ENCODE measurements around the gene SBF1.

The SBF1 gene

DNA sequence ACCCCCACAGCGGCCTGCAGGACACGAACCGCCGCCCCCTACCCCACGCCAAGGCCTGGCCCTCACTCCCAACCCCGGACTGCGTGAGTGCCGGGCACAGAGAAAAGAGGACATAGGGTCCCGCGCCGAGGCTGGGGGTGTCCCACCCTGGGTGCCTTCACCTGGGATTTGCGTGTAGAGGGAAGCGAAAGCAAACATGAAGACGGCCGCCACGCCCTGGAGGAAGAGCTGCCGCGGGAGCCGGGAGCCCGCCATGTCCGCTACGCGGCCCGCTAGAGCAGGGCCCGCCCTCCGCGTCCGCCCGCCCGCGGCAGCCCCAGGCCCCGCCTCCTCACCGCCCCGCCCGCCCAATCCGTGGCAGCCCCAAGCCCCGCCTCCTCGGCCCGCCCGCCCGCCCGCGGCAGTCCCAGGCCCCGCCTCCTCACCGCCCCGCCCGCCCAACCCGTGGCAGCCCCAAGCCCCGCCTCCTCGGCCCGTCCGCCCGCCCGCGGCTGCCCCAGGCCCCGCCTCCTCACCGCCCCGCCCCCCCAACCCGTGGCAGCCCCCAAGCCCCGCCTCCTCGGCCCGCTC, 32.7 kb upstream of the SBF1 start, which contains the start of gene LMF2:
LMF2 (minus strand) TSS at position 282 of the 570 bp plus-strand sequence; CDS start at position 255, 27 bp downstream.
- DNase-seq (ENCODE audit: low read depth in 2 of 2) = peak; percentile 93 to 94

DNA sequence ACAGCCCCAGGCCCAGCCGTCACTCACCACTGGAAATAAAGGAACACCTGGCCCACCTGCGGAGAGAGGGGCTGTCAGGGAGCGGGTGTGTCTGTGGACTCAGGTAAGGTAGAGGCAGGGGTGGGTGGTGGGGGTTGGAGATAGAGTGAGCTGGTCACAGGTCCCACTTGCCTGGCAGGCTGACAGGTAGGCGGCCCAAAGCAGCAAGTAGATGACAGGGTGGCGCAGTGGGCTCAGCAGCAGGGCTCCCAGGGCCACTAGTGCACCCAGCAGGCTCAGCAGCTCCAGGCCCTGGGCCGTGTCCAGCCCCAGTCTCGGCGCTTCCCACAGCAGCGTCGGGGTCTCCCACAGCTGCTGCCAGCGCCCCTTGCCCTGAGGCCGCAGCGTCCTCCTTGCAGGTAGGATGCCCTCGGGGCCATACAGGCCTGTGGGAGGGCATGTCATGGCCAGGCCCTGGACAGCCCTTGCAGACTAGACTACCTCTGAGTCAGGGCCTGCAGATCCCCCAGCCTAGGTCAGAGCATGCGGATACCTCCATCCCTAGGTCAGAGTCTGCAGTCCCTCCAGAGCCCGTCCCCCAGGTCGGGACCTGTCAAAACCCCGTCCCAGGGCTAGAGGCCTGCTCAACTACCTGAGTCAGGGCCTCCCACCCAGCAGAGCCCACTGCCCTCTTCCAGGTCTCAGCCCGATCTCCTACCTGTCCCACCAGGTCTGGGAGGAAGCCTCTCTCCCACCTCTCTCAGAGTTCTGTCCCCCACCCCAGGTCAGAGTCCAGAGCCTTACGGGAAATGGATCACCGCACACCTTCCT, 32.0 kb upstream of the SBF1 start:
- DNase-seq (ENCODE audit: low read depth in 2 of 2) = no peak

DNA sequence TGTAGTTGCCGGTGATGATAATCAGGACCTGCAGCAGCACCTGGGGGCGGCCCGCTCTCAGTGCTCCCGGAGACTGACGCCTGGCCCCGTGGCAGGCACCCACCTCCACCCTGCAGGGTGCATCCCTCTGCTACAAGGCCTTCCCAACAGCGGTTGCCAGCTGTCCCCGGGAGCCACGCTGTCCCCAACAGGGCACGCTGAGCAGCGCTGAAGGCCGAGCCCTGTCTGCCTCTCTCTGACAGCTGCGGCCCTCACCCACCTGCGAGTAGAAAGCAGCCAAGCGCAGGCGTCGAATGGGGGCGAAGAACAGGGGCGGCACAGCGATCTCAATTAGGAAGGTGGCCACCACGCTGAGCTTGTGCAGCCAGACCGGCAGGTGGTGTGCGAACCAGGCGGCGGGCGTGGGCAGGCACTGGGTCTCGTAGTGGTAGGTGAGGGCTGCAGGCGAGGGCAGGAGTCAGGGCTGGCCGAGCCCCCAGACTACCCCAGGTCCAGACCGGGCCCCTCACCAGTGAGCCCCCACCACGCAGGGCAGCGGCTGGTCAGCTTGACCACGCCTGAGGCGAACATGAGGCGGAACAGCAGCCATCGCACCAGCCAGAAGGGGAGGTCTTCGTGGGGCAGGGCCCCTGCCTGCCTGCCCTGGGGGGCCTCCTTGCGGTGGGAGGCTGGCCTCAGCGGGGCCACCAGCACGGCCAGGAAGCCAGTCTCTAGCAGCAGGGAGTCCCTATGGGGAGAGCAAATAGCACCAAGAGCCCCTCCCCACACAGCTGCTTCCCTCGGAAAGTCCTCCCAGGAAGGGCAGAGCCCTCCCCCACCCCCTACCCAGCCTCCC, 31.2 kb upstream of the SBF1 start:
- no peak for DNase-seq (ENCODE audit: low read depth in 2 of 2)

DNA sequence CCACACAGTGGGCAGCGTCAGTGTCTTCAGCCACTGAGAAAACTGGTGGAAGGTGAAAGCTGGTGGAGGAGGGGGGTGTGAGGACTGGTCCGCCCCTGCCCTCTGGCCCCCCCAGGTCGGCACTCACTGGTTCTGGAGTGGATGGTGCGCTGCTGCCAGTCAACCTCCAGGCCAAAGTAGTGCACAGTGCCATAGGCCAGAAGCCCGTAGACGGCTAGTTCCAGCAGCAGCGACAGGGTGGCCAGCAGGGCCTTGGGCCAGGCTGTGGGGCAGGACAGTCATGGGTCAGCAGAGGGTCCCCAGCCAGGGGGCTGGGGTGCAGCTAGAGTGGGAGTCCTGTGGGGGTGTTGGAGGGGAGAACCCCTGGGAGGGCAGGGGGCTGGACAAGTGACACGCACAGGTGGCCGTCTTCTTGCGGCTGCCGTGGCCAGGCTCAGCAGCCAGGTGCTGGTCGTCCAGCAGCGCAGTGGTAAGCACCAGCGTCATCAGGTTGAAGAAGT, 30.5 kb upstream of the SBF1 start:
- DNase-seq (ENCODE audit: low read depth in 2 of 2) = no peak

DNA sequence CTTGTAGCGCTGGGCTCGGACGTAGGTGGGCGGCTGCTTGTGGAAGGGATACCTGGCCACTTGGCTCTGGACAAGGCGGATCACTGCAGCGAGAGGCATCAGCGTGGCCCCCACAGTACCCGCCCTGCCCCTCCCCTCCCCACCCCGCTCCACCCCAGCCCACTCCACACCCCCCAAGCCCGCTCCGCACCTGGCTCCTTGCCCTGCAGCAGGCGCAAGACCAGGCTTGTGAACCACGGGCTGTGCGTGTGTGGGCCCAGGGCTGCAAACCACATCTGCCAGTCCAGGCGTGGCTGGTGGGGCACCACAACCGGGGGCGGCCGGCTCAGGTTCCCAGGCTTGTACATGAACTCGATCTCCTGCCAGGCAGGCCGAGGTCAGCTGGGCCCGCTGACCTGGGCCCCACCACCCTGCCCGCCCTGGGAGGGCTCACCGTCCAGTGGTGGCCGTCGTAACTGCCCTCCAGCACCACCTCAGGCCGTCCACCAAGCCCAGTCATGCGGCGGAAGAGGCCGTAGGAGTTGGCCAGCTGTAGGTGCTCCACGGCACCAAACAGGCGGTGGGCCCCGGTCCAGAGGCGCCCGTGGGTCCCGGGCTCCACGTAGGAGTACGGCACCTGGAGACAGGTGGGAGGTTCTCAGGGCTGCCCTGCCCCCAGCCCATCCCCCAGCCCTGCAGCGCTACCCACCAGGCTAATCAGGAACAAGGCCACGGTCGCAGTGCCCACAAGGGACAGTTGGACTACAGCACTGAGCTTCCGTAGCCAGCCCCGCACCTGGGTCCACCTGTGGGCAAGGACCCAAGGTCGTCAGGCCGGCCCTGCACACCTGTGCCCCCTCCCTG, 29.8 kb upstream of the SBF1 start:
- no peak for DNase-seq (ENCODE audit: low read depth in 2 of 2)

DNA sequence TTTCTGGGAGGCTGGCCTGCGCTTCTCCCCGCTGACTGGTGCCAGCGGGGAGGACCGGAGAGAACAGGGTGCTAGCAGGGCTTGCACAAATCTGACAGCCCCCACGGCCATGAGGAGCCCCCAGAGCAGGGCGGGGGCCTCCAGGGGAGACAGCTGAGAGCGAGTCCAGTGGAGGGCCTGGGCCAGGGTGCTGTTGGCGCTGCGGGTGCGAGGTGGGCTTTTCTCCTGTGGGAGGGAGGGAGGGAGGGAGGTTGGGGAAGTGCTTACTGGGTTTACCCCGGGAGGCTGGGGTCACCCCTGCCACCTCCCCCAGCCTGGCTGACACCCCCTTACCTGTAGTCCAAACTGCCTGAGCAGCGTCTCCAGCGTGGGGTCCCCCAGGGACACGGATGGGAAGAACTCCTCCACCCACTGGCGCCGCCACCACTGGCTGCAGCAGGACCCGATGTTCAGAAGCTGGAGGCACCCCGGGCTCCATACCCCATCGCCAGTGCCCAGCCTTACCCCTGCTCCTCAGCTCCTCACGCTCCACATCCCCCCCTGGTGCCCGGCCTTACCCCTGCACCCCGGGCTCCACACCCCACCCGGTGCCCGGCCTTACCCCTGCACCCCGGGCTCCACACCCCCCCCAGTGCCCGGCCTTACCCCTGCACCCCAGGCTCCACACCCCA, 28.8 kb upstream of the SBF1 start:
- no peak for DNase-seq (ENCODE audit: low read depth in 2 of 2)

DNA sequence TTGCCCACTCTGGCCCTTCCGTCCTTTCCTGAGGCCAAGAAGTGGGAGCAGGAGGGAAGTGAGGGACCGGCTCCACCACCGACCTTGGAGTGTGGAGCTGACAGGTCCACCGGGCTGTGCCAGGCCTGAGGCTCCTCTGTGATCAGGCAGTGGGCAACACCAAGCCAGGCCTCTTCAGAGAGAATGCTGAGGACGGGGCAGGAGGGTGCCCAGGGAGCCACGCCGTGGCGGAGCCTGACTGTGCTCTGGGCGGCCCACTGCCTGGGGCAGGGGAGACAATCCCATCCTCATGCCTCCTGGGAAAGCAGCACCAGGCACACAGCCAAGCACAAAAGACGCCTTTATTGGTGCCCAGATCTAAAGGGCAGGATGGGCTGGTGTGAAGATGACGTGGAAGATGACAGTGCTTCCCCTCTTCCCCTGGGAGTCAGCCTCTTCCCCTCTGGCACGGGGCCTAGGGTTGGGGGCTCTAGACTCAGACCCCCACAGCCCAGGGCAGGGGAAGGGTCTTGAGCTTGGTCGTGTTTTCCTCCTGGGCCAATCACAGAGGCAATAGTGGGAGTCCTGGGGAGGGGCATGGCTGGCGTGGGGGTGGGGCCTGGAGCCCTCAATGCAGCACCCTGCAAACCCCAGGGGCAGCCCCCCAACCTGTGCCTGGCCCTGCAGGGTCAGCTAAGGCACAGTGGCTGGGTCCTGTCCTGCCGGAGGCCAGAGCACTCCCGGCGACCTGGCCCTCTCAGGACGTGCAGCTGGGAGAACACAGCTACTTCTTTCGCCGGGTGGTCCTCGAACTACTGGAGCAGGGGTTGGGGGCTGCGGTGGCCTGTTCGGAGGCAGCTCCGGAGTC, 28.0 kb upstream of the SBF1 start:
- no peak for DNase-seq (ENCODE audit: low read depth in 2 of 2)

DNA sequence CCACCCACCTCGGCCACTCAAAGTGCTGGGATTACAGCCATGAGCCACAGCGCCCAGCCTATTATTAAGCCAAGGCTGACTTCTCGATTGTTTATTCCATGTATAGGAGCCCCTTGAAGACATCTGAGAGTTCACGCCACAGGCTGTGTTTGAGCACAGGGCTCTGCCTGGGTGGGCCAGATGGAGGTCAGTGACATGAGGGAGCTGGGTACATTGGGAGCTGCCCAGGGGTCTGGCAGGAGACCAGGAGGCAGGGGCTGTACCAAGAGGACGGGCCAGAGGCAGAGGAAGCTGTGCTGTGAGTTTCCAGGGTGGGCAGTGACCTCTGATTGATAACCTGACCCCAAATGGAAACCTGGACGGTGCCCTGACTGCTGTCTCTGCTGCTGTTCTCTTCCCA, 27.3 kb upstream of the SBF1 start:
- no peak for DNase-seq (ENCODE audit: low read depth in 2 of 2)

DNA sequence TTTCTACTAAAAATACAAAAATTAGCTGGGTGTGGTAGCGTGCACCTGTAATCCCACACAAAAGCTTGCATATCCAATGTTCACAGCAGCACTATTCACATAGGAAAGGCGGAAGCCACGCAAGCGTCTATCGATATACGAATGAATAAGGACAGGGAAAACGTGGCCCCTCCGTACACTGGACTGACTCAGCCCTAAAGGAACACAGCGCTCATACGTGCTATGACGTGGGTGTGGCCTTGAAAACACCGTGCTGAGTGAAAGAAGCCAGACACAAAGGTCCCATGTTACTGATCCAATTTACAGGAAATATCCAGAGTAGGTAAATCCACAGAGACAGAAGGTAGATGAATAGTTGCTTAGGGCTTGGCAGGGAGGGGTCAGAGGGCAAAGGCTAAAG, 25.6 kb upstream of the SBF1 start:
- no peak for DNase-seq (ENCODE audit: low read depth in 2 of 2)

DNA sequence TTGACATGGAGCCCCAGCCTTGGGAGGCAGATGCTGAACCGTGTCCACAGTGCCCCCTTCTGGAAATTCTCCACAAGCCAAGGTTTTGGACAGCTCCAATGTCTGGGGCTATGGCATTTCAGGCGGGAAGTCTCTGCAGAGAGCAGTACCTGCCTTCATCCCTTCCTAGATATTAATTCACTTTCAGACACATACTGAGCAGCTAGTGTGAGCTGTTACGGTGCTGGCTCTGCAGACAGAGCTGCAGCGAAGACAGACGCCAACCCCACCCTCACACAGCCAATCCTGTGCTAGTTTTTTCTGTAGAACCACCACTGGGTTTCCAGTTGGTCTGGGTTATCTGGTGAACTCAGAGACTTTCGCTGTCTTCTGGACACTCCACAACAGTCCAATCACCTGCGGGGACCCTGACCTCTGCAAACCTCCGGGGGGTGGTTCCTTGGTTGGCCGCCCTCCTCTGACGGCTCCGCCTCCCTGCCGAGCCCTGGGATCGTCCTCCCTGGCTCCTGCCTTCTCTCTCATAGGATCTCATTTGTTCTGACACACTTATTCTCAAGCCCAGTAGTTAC, 23.6 kb upstream of the SBF1 start:
- DNase-seq (ENCODE audit: low read depth in 2 of 2) = peak; percentile 43 to 61

DNA sequence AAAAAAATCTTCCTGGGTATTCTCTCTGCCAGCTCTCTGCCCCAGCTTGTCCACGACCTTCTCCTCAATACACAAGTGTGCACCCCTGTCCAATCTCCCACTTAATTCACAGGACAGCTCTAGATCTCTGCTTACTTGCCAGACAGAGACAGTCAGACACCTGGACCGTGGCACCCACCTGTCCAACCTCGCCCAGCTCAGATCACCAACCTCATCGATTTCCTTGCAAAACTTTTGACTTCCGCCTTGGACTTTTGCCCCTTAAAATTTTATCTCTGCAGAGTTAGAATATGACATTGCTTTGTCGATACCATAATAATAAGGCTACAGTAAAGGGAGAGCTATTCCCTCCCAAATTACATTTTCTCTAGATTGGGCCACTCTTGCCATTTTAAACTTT, 22.3 kb upstream of the SBF1 start:
- DNase-seq (ENCODE audit: low read depth in 2 of 2) = no peak

DNA sequence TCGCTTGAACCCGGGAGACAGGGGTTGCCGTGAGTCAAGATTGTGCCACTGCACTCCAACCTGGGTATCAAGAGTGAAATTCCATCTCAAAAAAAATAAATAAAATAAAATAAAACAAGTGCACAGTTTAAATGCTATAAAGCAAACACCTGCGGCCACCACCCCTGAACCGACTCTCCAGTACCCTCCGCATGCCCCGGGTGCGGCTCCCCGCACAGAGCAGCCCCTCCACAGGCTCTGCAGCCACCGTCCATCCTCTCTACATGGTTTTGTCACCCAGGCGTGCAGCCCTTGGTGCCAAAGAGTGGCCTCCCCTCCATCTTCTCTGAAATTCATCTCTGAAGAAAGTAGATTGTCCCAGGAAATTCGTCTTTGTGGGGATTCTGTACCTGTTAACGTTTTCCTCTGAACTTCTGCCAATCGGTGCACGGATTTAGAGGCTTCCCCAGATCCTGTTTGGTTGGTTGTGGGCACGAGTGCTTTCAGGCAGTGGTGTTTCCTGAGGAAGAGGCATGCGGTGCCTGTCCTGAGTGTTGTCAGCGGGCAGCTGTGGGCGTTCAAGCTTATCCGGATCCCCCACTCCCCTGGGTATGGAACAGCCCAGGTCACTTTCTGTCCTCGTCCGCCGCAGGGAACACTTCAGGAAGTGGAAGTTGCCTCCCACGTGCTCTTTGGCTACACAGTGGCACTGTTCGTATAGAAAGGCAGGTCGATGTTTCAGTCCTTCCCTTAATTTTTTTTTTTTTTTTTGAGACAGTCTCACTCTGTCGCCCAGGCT, 15.9 kb upstream of the SBF1 start:
- no peak for DNase-seq (ENCODE audit: low read depth in 2 of 2)

DNA sequence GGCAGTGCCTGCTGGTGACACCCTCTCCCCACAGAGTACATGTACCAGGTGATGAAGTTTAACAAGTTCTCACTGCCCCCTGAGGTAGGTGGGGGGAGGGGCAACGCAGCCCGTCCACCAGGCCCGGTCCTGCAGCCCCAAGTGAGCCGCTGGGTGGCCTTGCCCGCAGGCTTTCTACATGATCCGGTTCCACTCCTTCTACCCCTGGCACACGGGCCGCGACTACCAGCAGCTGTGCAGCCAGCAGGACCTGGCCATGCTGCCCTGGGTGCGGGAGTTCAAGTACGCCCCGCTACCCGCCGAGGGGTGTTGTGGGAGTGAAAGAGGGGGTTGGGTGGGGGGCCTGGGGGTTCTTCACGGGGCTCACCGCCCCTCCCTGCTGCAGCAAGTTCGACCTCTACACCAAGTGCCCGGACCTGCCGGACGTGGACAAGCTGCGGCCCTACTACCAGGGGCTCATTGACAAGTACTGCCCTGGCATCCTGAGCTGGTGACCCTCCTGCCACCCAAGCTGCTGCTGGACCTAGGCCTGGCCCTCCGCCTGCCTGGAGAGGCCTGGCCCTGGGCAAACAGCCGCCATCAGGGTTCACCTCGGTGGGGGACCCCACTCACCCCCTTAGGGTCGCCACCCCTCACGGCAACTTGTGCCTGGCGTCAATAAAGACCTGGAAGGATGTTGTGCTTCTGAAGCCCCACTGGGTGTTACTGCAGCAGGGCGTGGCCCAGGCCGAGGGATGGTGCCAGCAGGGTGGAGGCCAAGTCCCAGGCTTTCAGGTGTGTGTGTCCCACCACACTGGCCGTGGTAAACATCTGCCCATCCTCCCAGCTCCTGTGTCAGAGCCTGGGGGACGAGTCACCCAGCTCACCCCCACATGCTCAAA, 14.8 kb upstream of the SBF1 start:
- DNase-seq (ENCODE audit: low read depth in 2 of 2) = no peak

DNA sequence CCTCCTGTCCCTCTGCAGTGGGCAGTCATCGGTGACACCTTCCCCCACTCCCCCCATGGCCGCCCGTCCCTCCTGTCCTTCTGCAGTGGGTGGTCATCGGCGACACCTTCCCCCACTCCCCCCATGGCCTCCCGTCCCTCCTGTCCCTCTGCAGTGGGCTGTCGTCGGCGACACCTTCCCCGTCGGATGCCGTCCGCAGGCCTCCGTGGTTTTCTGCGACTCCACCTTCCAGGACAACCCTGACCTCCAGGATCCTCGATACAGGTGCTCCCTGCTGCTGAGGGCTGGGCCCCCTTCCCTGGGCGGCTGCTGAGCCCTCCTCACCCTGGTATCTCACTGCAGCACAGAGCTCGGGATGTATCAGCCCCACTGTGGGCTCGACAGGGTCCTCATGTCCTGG, 14.1 kb upstream of the SBF1 start:
- DNase-seq (ENCODE audit: low read depth in 2 of 2) = no peak

DNA sequence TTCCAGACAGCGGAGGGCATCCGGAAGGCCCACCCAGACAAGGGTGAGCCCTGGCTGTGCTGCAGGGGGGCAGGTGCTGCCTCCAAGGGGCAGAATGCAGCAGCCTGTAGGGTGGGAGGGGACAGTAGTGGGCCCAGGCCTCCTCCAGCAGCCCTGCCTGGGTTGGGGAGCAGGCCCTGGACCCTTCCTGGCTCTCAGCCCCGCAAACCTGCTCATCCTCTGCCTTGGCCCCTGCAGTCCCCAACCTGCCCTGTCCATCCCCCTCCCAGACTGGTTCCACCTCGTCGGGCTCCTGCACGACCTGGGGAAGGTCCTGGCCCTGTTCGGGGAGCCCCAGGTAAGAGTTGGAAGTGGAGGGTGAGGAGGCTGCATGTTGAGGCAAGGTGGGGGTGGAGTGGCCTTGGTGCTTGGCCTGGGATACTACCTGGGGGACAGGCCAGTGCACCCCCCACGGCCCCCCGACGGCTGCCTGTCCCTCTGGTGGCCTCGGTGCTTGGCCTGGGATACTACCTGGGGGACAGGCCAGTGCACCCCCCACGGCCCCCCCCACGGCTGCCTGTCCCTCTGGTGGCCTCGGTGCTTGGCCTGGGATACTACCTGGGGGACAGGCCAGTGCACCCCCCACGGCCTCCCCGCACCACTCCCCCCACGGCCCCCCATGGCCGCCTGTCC, 13.3 kb upstream of the SBF1 start:
- DNase-seq (ENCODE audit: low read depth in 2 of 2) = no peak

DNA sequence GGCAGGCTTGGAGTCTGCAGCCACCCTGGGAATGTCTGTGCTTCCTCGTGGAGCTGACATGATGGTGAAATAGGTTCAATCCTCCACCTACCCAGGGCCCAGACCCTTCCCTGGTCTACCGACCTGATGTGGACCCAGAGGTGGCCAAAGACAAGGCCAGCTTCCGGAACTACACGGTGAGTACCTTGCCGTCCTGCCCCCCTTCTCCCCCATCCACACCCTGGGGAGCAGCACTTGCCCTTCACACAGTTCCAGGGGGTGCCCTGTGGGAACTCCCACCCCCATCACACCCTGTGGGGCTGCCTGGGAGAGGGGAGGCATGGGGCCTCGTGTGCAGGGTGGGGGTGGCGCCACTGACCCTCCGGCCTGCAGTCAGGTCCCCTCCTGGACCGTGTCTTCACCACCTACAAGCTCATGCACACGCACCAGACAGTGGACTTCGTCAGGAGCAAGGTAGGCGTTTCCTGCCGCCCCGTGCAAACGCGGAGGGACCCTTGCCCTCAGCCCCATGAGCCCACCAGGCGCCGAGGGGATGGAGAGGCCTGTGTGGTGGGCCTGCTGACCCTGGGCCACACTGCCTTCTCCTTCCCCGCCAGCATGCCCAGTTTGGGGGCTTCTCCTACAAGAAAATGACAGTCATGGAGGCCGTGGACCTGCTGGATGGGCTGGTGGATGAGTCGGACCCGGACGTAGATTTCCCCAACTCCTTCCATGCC, 12.6 kb upstream of the SBF1 start:
- no peak for DNase-seq (ENCODE audit: low read depth in 2 of 2)

Measured in activated CD4-positive, alpha-beta T cell treated with anti-CD3 and anti-CD28 coated beads for 24 hours (primary cell).